H1 (cell line): Measurements from ENCODE around the gene NMB.

ENCODE experiments used
- BACH1 ChIP-seq: IDR thresholded peaks from 2 replicates; pipeline ENCODE4 v1.6.1; 2012; ENCODE audit warnings: low read length, improper control_type of control experiment
- CBX8 ChIP-seq: fragments of 300-800, 300-1000 bp; sonication (generic); IDR thresholded peaks from 2 replicates; pipeline ENCODE4 v1.7.1; 2016; ENCODE audit warnings: low read depth, low read length, borderline replicate concordance
- CREB1 ChIP-seq: IDR thresholded peaks from 2 replicates; pipeline ENCODE4 v1.6.1; 2012; ENCODE audit warnings: inconsistent platforms
- EZH2 ChIP-seq: fragments of 200-600 bp; sonication (generic); IDR thresholded peaks from 2 replicates; pipeline ENCODE4 v1.7.1; 2012; ENCODE audit warnings: low read depth, mild to moderate bottlenecking, moderate library complexity, low read length, inconsistent platforms; ENCODE audit not compliant: severe bottlenecking
- GTF2F1 ChIP-seq: IDR thresholded peaks from 2 replicates; pipeline ENCODE4 v1.6.1; 2012; ENCODE audit warnings: low read depth, low read length, improper control_type of control experiment, borderline replicate concordance
- HDAC2 ChIP-seq, 2 experiments: fragments of 300-600 bp in 1 of 2; sonication (generic) in 1 of 2; IDR thresholded peaks; 2 replicates each; pipeline ENCODE4 v1.6.1; 2011 to 2012; ENCODE audit warnings: low read depth in 2 of 2, low read length in 2 of 2, mild to moderate bottlenecking in 2 of 2, moderate library complexity in 2 of 2, borderline replicate concordance in 1 of 2, inconsistent platforms in 1 of 2
- POU5F1 ChIP-seq: IDR thresholded peaks from 2 replicates; pipeline ENCODE4 v1.6.1; 2011; ENCODE audit warnings: low read depth, mild to moderate bottlenecking, low read length, moderate library complexity
- RXRA ChIP-seq: IDR thresholded peaks from 2 replicates; pipeline ENCODE4 v1.6.1; 2011; ENCODE audit warnings: low read depth, mild to moderate bottlenecking, low read length, moderate library complexity; ENCODE audit not compliant: insufficient read depth
- SIRT6 ChIP-seq: IDR thresholded peaks from one replicate; pipeline ENCODE4 v1.7.1; 2012; ENCODE audit warnings: low read length, inconsistent platforms
- SP1 ChIP-seq: IDR thresholded peaks from 2 replicates; pipeline ENCODE4 v1.6.1; 2011; ENCODE audit warnings: low read depth, low read length
- ZNF274 ChIP-seq: IDR thresholded peaks from 2 replicates; pipeline ENCODE4 v1.7.0; 2012; ENCODE audit warnings: low read length, borderline replicate concordance; ENCODE audit errors: extremely low read depth
- TF ChIP-seq, protein P1 (sequence below), 3 experiments: IDR thresholded peaks; 1 replicate in 2 of 3; 2 replicates in 1 of 3; pipeline versions ENCODE4 v1.5.1 to v1.6.1; 2011; ENCODE audit warnings: low read length in 3 of 3, mild to moderate bottlenecking in 3 of 3, inconsistent platforms in 2 of 3, low read depth in 1 of 3, moderate library complexity in 1 of 3; ENCODE audit not compliant: insufficient read depth in 1 of 3; ENCODE audit errors: control extremely low read depth in 1 of 3

DNA sequence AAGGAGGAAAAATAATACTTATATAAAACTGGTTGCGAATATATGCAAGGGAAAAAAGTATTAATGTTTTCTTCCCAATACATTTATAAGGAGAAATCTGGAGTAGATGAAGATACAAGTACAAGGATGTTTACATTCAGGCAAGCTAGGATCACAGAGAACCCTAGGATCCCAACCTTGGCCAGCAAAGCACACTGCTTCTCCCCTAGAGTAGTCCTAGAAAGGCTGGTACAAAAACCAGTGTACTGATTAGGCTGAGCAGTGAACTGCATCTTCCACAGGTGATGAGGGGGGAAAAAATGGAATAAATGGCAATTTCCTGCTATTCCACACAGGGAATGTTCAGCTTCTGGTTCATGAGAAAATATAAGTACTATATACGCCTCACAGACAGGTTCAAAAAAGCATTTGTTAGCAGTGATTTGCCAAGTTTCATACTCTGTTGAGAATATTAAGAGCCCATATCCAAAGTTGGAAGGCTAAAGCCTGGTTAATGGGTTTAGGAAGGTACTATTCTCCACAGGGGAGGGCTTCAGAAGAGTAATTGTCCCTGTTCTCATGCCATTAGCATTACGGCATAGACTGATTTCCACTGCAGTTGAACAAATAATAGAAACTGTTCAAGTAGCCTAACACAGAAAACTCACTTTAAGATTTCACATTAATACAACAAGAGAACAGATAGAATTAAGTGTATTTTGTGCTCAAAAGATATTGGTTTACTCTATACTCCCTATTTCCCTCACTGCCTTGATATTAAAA, 10.4 kb upstream of the NMB start:
- TF ChIP-seq, protein P1, sequence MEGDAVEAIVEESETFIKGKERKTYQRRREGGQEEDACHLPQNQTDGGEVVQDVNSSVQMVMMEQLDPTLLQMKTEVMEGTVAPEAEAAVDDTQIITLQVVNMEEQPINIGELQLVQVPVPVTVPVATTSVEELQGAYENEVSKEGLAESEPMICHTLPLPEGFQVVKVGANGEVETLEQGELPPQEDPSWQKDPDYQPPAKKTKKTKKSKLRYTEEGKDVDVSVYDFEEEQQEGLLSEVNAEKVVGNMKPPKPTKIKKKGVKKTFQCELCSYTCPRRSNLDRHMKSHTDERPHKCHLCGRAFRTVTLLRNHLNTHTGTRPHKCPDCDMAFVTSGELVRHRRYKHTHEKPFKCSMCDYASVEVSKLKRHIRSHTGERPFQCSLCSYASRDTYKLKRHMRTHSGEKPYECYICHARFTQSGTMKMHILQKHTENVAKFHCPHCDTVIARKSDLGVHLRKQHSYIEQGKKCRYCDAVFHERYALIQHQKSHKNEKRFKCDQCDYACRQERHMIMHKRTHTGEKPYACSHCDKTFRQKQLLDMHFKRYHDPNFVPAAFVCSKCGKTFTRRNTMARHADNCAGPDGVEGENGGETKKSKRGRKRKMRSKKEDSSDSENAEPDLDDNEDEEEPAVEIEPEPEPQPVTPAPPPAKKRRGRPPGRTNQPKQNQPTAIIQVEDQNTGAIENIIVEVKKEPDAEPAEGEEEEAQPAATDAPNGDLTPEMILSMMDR (IDR thresholded peaks at IDR 0.05; ENCODE audit: control extremely low read depth in 1 of 3, insufficient read depth in 1 of 3, low read depth in 1 of 3, low read length in 3 of 3) = no peak
- no peak for TF ChIP-seq POU5F1
- TF ChIP-seq EZH2 = no peak
- TF ChIP-seq SIRT6 = no peak
- TF ChIP-seq GTF2F1 = no peak
- no peak for TF ChIP-seq ZNF274
- no peak for TF ChIP-seq RXRA
- TF ChIP-seq CBX8 = no peak
- TF ChIP-seq BACH1 = no peak
- no peak for TF ChIP-seq HDAC2 (IDR thresholded peaks at IDR 0.05; ENCODE audit: borderline replicate concordance in 1 of 2, low read depth in 2 of 2, low read length in 2 of 2)
- no peak for TF ChIP-seq CREB1
- no peak for TF ChIP-seq SP1
